NCI-H2227 treated with DMSO at 0.1 percent for 48 hours (cell line): ENCODE data around the gene MRPL39.

Experiments used
- DNase-seq: peaks from one replicate; lab custom pipeline; 2025; lab: John Stamatoyannopoulos, UW

MRPL39 gene

DNA sequence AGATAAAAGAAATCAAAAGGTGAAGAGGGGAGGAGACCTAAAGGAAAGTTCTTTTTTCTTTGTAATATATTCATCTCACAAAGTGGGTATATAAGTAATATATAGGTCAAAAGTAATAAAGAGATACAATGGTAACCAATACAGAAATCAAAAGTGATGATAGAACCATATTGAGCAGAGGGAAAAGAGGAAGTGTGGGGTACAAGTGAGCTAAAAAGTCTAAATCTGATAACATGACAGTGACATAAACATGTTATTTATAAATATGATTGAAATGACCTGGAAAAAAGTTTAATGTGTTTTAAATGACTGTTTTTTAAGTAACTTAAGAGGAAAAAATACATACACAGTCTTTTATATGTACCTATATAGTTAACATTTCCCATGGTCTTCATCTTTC lies 70.5 kb downstream of the MRPL39 start:
- no peak for DNase-seq

DNA sequence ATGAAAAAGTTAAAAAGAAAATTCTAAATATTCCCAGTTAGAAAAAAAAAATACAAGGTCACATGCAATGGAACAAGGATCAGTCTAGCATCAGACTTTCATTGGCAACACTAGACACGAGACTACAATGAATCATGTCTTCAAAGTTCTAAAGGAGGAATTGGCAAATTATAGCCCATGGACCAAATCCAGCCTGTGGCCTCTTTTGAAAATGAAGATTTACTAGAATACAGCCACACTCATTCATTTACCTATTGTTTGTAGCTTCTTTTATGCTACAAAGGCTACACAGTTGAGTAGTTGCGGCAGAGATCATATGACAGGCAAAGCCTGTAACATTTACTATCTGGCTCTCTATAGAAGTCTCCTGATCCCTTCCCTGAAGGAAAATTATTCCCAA lies 71.4 kb downstream of the MRPL39 start:
- DNase-seq: no peak
